Neuronal stem cell (in vitro differentiated cells): ENCODE measurements around the gene BRMS1L.
A peak's percentile ranks its signal among the peaks of the same experiment; 100 is the strongest.
"Not testable (repeated sequence)": the region's sequence is repeated elsewhere in the genome, so short reads cannot be mapped to it uniquely, and the experiment has no call there.

Source experiments
- DNase-seq: peaks from one replicate; pipeline ENCODE4 v3.0.0-alpha.2; 2013; ENCODE audit warnings: low spot score
- H2AFZ ChIP-seq: one replicate; pipeline ENCODE4 v1.6.1; 2013; ENCODE audit warnings: mild to moderate bottlenecking, low read length, inconsistent platforms
- H2AK5ac ChIP-seq: 2 replicates; pipeline ENCODE4 v1.6.1; 2013; ENCODE audit warnings: low read depth, mild to moderate bottlenecking, inconsistent platforms, low read length, moderate library complexity, mixed read lengths
- H2BK120ac ChIP-seq: 2 replicates; pipeline ENCODE4 v1.6.1; 2013; ENCODE audit warnings: low read depth, mild to moderate bottlenecking, inconsistent platforms, low read length, moderate library complexity, mixed read lengths
- H2BK12ac ChIP-seq: one replicate; pipeline ENCODE4 v1.6.1; 2013; ENCODE audit warnings: low read length, inconsistent platforms
- H2BK15ac ChIP-seq: 2 replicates; pipeline ENCODE4 v1.6.1; 2013; ENCODE audit warnings: mild to moderate bottlenecking, low read length, inconsistent platforms, mixed read lengths
- H2BK5ac ChIP-seq: one replicate; pipeline ENCODE4 v1.6.1; 2013; ENCODE audit warnings: inconsistent platforms, mild to moderate bottlenecking, low read length, moderate library complexity
- H3K14ac ChIP-seq: one replicate; pipeline ENCODE4 v1.6.1; 2013; ENCODE audit warnings: low read length, inconsistent platforms
- H3K18ac ChIP-seq: 2 replicates; pipeline ENCODE4 v1.6.1; 2013; ENCODE audit warnings: low read length, inconsistent platforms
- H3K23ac ChIP-seq: 2 replicates; pipeline ENCODE4 v1.6.1; 2013; ENCODE audit warnings: low read depth, mild to moderate bottlenecking, mixed read lengths, low read length, inconsistent platforms; ENCODE audit not compliant: poor library complexity
- H3K27ac ChIP-seq: replicated peaks from 3 replicates; pipeline ENCODE4 v1.5.1; 2013; ENCODE audit warnings: low read length, inconsistent platforms
- H3K27me3 ChIP-seq, 3 experiments: 2 replicates each; pipeline ENCODE4 v1.6.1; 2013; ENCODE audit warnings: low read length in 3 of 3, mild to moderate bottlenecking in 2 of 3, inconsistent platforms in 1 of 3, low read depth in 1 of 3, mixed read lengths in 1 of 3, moderate library complexity in 1 of 3; ENCODE audit not compliant: control insufficient read depth in 3 of 3, insufficient read depth in 3 of 3
- H3K36me3 ChIP-seq, 2 donors: replicated peaks in 1 of 2; 2 replicates each; pipeline ENCODE4 v1.6.1; 2013; ENCODE audit warnings: low read length in 2 of 2; ENCODE audit not compliant: control insufficient read depth in 2 of 2, insufficient read depth in 2 of 2
- H3K4ac ChIP-seq: 2 replicates; pipeline ENCODE4 v1.6.1; 2013; ENCODE audit warnings: inconsistent platforms, mild to moderate bottlenecking, low read length, moderate library complexity
- H3K4me1 ChIP-seq, 2 donors: 1 replicate in 1 of 2; 2 replicates in 1 of 2; pipeline ENCODE4 v1.6.1; 2013; ENCODE audit warnings: low read length in 2 of 2, low read depth in 1 of 2; ENCODE audit not compliant: control insufficient read depth in 2 of 2, insufficient read depth in 1 of 2
- H3K4me2 ChIP-seq: one replicate; pipeline ENCODE4 v1.6.1; 2013; ENCODE audit warnings: mild to moderate bottlenecking, low read length, inconsistent platforms; ENCODE audit not compliant: insufficient read depth, poor library complexity, severe bottlenecking
- H3K4me3 ChIP-seq, 2 donors: 2 replicates each; pipeline ENCODE4 v1.5.1; 2013; ENCODE audit warnings: low read length in 2 of 2, mild to moderate bottlenecking in 2 of 2, inconsistent platforms in 1 of 2, moderate library complexity in 1 of 2
- H3K79me1 ChIP-seq: one replicate; pipeline ENCODE4 v1.6.1; 2013; ENCODE audit warnings: low read depth, mild to moderate bottlenecking, inconsistent platforms, low read length, moderate library complexity
- H3K9ac ChIP-seq: one replicate; pipeline ENCODE4 v1.6.1; 2013; ENCODE audit warnings: mild to moderate bottlenecking, low read depth, low read length, inconsistent platforms; ENCODE audit not compliant: poor library complexity
- H3K9me3 ChIP-seq, 2 donors: replicated peaks in 1 of 2; 2 replicates each; pipeline versions ENCODE3 to v1.6.1; 2013; ENCODE audit warnings: low read length in 2 of 2, mild to moderate bottlenecking in 2 of 2, inconsistent platforms in 1 of 2, low read depth in 1 of 2, mixed read lengths in 1 of 2, moderate library complexity in 1 of 2; ENCODE audit not compliant: control insufficient read depth in 2 of 2, insufficient read depth in 1 of 2
- H4K8ac ChIP-seq: one replicate; pipeline ENCODE4 v1.6.1; 2013; ENCODE audit warnings: low read depth, mild to moderate bottlenecking, inconsistent platforms, low read length, moderate library complexity
- H4K91ac ChIP-seq: one replicate; pipeline ENCODE4 v1.6.1; 2013; ENCODE audit warnings: low read length, low read depth, mild to moderate bottlenecking, inconsistent platforms; ENCODE audit not compliant: poor library complexity
- WGBS, 2 donors: extraction: QIAGEN DNeasy Blood & Tissue Kit; methylation state at CpG; one replicate each; pipeline ENCODE4 v1.1.7; 2013; ENCODE audit warnings: missing lambda C conversion rate in 2 of 2, mixed read lengths in 1 of 2; ENCODE audit not compliant: insufficient read length in 2 of 2, insufficient replicate concordance in 1 of 2; ENCODE audit errors: extremely low coverage in 2 of 2; 5-methylcytosine and 5-hydroxymethylcytosine counted together

The BRMS1L gene

DNA sequence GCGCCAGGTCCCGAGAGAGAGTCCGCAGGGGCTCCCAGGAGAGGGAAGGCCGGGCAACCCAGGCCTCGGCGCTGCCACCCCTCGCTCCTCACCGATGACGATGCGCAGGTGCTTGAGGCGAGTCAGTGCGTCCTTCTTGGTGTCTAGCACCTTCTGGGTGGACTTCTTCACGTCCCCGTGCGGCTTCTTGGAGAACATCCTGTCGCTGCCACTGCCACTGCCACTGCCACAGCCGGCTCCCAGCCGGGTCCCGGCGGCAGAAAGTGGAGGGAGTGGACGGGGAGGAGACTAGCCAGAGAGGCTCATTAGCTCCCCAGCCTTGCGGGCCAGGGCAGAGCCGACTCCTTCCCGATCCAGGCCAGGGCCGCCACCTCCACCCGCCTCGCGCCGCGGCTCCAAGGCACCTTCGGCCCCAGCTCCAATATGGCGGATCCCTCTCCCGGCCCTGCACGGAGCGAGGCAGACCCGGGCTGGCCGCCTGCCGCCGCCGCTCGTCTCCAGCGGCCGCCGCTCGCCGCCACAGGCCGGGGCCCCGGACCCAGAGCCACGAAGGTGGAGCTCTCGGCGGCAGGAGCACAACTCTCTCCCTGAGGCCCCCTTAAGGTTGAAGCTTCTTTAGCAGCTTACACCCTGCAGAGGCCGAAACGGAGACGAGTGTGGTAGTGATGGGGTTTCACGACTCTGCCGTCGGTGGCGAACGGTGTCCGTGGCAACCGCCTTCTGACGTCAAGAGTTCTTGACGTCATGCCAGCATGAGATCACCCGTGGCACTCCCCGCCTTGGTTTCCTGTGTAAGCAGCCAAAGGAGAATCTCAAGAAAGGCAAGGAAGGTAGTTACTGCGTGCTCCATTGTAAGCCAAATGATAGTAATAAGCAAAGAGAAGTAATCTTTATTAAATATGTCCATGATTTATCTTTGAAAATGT lies 17.2 kb upstream of the BRMS1L start, which contains the start of gene RALGAPA1:
RALGAPA1 (minus strand) TSS at position 658 of the 926 bp plus-strand sequence; CDS start at position 198, 460 bp downstream.
- not testable (repeated sequence) for H2BK5ac ChIP-seq, H2BK120ac ChIP-seq, H2AK5ac ChIP-seq, H4K8ac ChIP-seq, H3K36me3 ChIP-seq, H2BK12ac ChIP-seq, H3K23ac ChIP-seq, H2BK15ac ChIP-seq, H3K4ac ChIP-seq, H3K27me3 ChIP-seq, H3K14ac ChIP-seq, H3K9me3 ChIP-seq, H4K91ac ChIP-seq, H3K4me1 ChIP-seq, H3K79me1 ChIP-seq
- DNase-seq: peak; percentile 92
- H3K27ac ChIP-seq: peak within 1 kb of the TSS; percentile 78
- no CpG with 5 or more reads among the region's 66 CpGs for WGBS, 2 donors
- H3K18ac ChIP-seq: peak within 1 kb of the TSS; percentile 64
- H2AFZ ChIP-seq: peak within 1 kb of the TSS; percentile 97
- peak within 1 kb of the TSS; percentile 91 for H3K9ac ChIP-seq
- peak within 1 kb of the TSS; percentile 82 to 89 for H3K4me3 ChIP-seq
- H3K4me2 ChIP-seq: peak within 1 kb of the TSS; percentile 77

DNA sequence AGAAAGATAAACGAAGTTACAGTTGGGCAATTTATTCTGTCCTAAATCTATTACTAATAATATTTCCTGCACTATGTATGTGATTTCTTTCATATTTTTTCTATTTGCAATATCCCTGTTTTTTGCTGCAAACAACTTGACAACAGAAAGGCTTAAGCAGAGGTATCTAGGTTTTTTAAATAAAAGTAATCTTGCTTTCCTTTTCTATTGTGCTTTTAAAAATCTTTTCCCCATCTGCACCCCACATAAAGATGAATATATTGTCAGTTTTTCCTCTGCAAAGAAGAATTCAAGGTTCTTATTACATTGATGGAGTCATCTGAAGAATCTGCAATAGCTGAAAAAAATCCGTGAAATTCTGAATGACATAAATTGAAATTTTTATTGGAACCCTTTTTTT lies 16.5 kb upstream of the BRMS1L start:
- Histone ChIP-seq H4K8ac (no peak overlapping the region), H3K9ac (no peak overlapping the region), H3K27ac (no peak overlapping the region), H2BK15ac (no peak overlapping the region), H2BK12ac (no peak overlapping the region), H3K4me3 (no peak overlapping the region), H3K14ac (no peak overlapping the region), H2BK120ac (no peak overlapping the region), H2BK5ac (no peak overlapping the region), H3K23ac (no peak overlapping the region), H2AK5ac (no peak overlapping the region), H3K9me3 (no peaks in the 10 kb centered on the region), H3K4me2 (no peak overlapping the region), H3K18ac (no peak overlapping the region), H4K91ac (no peak overlapping the region), H3K79me1 (no peaks in the 10 kb centered on the region), H3K4ac (no peak overlapping the region), H3K4me1 (peaks cover 0 to 3% of the 10 kb centered on the region in 2 donors), H3K27me3 (no peaks in the 10 kb centered on the region), H3K36me3 (no peaks in the 10 kb centered on the region), H2AFZ (no peak overlapping the region)
- WGBS, 2 donors: no CpG with 5 or more reads among the region's 2 CpGs
- no peak for DNase-seq

DNA sequence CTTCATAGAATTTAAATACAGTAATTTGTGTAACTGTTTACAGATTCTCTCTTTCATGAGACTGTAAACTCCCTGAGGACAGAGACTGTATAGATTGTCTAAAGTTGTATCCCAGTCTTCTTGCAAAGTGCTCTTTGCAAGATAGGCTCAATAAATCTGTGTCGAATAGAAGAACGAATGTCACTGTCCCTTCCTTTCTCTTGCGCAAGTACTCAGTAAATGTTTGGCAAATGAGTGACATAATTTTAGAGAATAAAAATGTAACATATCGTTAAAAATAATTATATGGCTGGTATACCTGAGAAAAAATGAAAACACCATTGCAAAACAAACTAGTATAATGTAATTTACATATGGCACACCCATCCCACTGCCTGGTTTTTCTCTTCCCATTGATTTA lies 15.2 kb upstream of the BRMS1L start:
- Histone ChIP-seq H2BK12ac (no peak overlapping the region), H3K4me2 (no peak overlapping the region), H3K14ac (no peak overlapping the region), H2BK120ac (no peak overlapping the region), H4K91ac (no peak overlapping the region), H3K4ac (no peak overlapping the region), H2BK5ac (no peak overlapping the region), H3K4me3 (no peak overlapping the region), H3K23ac (no peak overlapping the region), H2AFZ (no peak overlapping the region), H3K18ac (no peak overlapping the region), H4K8ac (no peak overlapping the region), H3K27ac (no peak overlapping the region), H2BK15ac (no peak overlapping the region), H3K79me1 (no peaks in the 10 kb centered on the region), H2AK5ac (no peak overlapping the region), H3K36me3 (no peaks in the 10 kb centered on the region), H3K9me3 (no peaks in the 10 kb centered on the region), H3K9ac (no peak overlapping the region), H3K27me3 (no peaks in the 10 kb centered on the region), H3K4me1 (peaks cover 0 to 3% of the 10 kb centered on the region in 2 donors)
- WGBS, 2 donors: no CpG with 5 or more reads among the region's 4 CpGs
- no peak for DNase-seq

DNA sequence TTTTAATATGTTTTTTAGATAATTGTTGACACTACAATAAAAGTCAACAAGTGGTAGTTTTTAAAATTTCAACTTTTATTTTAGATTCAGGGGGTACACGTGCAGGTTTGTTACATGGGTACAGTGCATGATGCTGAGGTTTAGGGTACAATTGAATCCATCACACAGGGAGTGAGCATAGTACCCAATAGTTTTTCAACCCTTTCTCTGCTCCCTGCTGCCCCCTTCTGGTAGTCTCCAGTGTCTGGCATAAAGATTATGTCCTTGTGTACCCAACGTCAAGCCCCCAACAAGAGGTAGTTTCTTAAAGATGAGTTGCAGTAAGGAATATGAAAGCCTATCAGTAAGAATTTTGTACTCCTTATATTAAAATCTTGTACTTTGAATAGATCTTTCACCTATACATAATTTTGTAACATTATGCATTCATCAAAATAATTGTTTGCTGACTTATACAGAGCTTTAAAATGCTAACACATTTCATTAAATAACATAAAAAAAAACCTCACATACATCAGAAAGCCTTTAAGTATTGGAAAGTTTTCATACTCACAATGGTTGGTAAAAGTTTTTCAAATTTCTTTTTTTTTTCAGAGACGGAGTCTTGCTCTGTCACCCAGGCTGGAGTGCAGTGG lies 11.7 kb upstream of the BRMS1L start:
- no peak overlapping the region for H3K14ac ChIP-seq
- no peak overlapping the region for H2BK15ac ChIP-seq
- H2BK120ac ChIP-seq: no peak overlapping the region
- no peaks in the 10 kb centered on the region for H3K27me3 ChIP-seq
- no peak overlapping the region for H3K23ac ChIP-seq
- no peaks in the 10 kb centered on the region for H3K4me1 ChIP-seq
- H3K79me1 ChIP-seq: no peaks in the 10 kb centered on the region
- no peak overlapping the region for H2AFZ ChIP-seq
- no peak overlapping the region for H2AK5ac ChIP-seq
- no peak overlapping the region for H3K4me2 ChIP-seq
- no peaks in the 10 kb centered on the region for H3K9me3 ChIP-seq
- no peak overlapping the region for H4K8ac ChIP-seq
- no peak overlapping the region for H3K27ac ChIP-seq
- WGBS, 2 donors: no CpG with 5 or more reads among the region's 3 CpGs
- H4K91ac ChIP-seq: no peak overlapping the region
- no peaks in the 10 kb centered on the region for H3K36me3 ChIP-seq
- H3K9ac ChIP-seq: no peak overlapping the region
- H2BK5ac ChIP-seq: no peak overlapping the region
- peak; percentile 49 for DNase-seq
- no peak overlapping the region for H3K18ac ChIP-seq
- H2BK12ac ChIP-seq: no peak overlapping the region
- no peak overlapping the region for H3K4me3 ChIP-seq
- no peak overlapping the region for H3K4ac ChIP-seq
